Pancreas (tissue), 10 donors: ENCODE data around the gene PCLO. TPM values are rescaled to one million over a fixed set of nuclear protein-coding genes. Genes with fewer than 3 reads are reported as not detected.

Experiments used
- ATAC-seq, 4 donors: fragments of 200-7000 bp; cut with Tn5 transposase; one replicate each; pipeline versions ENCODE4 v1.8.0 to v1.9.1; 2020; ENCODE audit warnings: mild to moderate bottlenecking in 4 of 4, moderate library complexity in 4 of 4
- DNase-seq, 6 donors: peaks; one replicate each; pipeline ENCODE4 v3.0.0-alpha.2; 2020
- FAIRE-seq: peaks from 2 replicates; lab custom pipeline; 2012; peaks lifted over from hg19 to GRCh38; lab: Jason Lieb, UNC
- H3K27ac ChIP-seq, 4 donors: fragments of 200-600 bp; sonication (generic); 1 replicate in 3 of 4; 2 replicates in 1 of 4; pipeline versions ENCODE4 v1.5.0 to v1.8.0; 2020
- H3K27me3 ChIP-seq, 4 donors: fragments of 200-600 bp; one replicate each; pipeline ENCODE4 v1.8.0; 2021
- H3K36me3 ChIP-seq, 3 donors: fragments of 200-600 bp; sonication (generic) in 1 of 3; one replicate each; pipeline versions ENCODE4 v1.5.0 to v1.8.0; 2020 to 2021
- H3K4me1 ChIP-seq, 3 donors: fragments of 200-600 bp; one replicate each; pipeline ENCODE4 v1.8.0; 2021
- H3K4me3 ChIP-seq, 4 donors: fragments of 200-600 bp; sonication (generic) in 2 of 4; one replicate each; pipeline versions ENCODE4 v1.5.0 to v1.8.0; 2020 to 2021
- H3K9me3 ChIP-seq, 4 donors: fragments of 200-600 bp; one replicate each; pipeline ENCODE4 v1.8.0; 2021
- WGBS, 2 donors: extraction: QIAGEN DNeasy Blood & Tissue Kit; methylation state at CpG; one replicate each; pipeline ENCODE4 v1.1.7; 2013; 5-methylcytosine and 5-hydroxymethylcytosine counted together
- intact Hi-C, 3 donors: fragments of 100-400 bp; cut with DNase I; formaldehyde crosslinking; loops; one replicate each; pipeline versions ENCODE4 v1.11.1 to v1.14.2; 2022
- polyA plus RNA-seq, 2 donors: library from polyadenylated mRNA; stranded (reverse); fragments of 200-250 nt; gene quantifications; one replicate each; pipeline ENCODE4 v1.2.3, GENCODE V29; 2013
- total RNA-seq, 6 donors: library from RNA; stranded (reverse); fragmentation: NEBNext Ultra II Directional in 4 of 6; extraction: Animal tissue kit (Norgen Biotek cat#: 25700) in 4 of 6; gene quantifications; one replicate each; pipeline versions ENCODE4 v1.2.1 to v1.2.4, GENCODE V29; 2021 to 2023
- TF ChIP-seq, protein P1 (sequence below), 4 donors: fragments of 200-600 bp; sonication (generic) in 3 of 4; IDR thresholded peaks; one replicate each; pipeline versions ENCODE4 v1.5.0 to v1.8.0; 2021; ENCODE audit warnings: antibody characterized with exemption in 4 of 4
- donor health status: healthy with polysubstance abuse.
- donor health status: DM: no; HTN: no; CAD: no; lungs with moderate emphysema.
- donor health status: DM: no; HTN: no; CAD: no.
- donor health status: control.
- donor health status: control.
- donor health status: Bipolar disorder and iron deficiency.
- donor health status: DM: yes; HTN: yes; CAD: no.
- donor health status: DM: no; HTN: no; CAD: no.
- donor health status: DM: no; HTN: no; CAD: no.
- donor health status: DM: yes; HTN: yes; CAD: no.

PCLO gene
- total and polyA plus RNA-seq, 8 donors, result 1.9 to 5.6 (median 4.6) TPM

DNA sequence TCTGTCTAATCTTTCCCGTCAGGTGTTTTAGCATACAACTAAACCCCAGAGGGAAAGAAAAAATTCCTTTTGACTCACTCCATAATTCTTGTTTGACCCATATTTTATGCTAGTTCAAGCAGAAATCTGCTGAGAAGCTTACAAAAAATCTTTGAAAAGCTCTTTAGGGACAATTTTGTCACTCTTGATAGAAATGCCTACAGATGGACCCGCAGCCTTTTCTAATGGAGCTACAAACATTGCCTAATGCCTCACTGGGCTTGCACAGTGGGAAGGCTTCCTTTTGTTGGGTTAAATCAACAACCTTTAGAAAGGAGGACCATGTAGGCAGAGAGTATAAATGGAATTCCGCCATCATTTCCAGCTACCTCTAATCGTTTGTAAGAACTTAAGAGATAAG is 344.5 kb downstream of the PCLO start:
- intact Hi-C loops, result loop anchor here in 1 of 3 donors (10.0 kb wide), 1 partner anchor 457 kb away; no protein-coding TSS in a partner anchor
- no peaks in the 10 kb centered on the region for H3K27me3 ChIP-seq
- H3K27ac ChIP-seq, result no peak overlapping the region
- ATAC-seq (no peak), FAIRE-seq (no peak), DNase-seq (no peak)
- H3K4me1 ChIP-seq, result no peaks in the 10 kb centered on the region
- no peaks in the 10 kb centered on the region for H3K36me3 ChIP-seq
- TF ChIP-seq, protein P1, sequence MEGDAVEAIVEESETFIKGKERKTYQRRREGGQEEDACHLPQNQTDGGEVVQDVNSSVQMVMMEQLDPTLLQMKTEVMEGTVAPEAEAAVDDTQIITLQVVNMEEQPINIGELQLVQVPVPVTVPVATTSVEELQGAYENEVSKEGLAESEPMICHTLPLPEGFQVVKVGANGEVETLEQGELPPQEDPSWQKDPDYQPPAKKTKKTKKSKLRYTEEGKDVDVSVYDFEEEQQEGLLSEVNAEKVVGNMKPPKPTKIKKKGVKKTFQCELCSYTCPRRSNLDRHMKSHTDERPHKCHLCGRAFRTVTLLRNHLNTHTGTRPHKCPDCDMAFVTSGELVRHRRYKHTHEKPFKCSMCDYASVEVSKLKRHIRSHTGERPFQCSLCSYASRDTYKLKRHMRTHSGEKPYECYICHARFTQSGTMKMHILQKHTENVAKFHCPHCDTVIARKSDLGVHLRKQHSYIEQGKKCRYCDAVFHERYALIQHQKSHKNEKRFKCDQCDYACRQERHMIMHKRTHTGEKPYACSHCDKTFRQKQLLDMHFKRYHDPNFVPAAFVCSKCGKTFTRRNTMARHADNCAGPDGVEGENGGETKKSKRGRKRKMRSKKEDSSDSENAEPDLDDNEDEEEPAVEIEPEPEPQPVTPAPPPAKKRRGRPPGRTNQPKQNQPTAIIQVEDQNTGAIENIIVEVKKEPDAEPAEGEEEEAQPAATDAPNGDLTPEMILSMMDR (IDR thresholded peaks at IDR 0.05), result no peak
- no peaks in the 10 kb centered on the region for H3K9me3 ChIP-seq
- H3K4me3 ChIP-seq, result no peak overlapping the region
- 78% methylated on average over 4 of the region's 4 CpGs for WGBS, 2 donors

GRCh38 chr7:82816272-82816671 is 346.4 kb downstream of the PCLO start:
- DNase-seq, result no peak
- TF ChIP-seq, protein P1 (IDR thresholded peaks at IDR 0.05), result no peak
- Histone ChIP-seq H3K4me1 (no peaks in the 10 kb centered on the region), H3K27me3 (no peaks in the 10 kb centered on the region), H3K4me3 (no peak overlapping the region), H3K36me3 (no peaks in the 10 kb centered on the region), H3K9me3 (no peaks in the 10 kb centered on the region), H3K27ac (no peak overlapping the region)
- ATAC-seq, result no peak
- intact Hi-C loops, result loop anchor here in 1 of 3 donors (10.0 kb wide), 1 partner anchor 459 kb away; no protein-coding TSS in a partner anchor
- FAIRE-seq, result no peak

- Histone ChIP-seq H3K4me1 (no peaks in the 10 kb centered on the region), H3K9me3 (no peaks in the 10 kb centered on the region), H3K4me3 (no peak overlapping the region), H3K27ac (no peak overlapping the region), H3K27me3 (no peaks in the 10 kb centered on the region), H3K36me3 (no peaks in the 10 kb centered on the region)
- FAIRE-seq, result peak; percentile 69
- peak; percentile 43 to 87 (median 82) for ATAC-seq
- intact Hi-C loops, result loop anchor here in 1 of 3 donors (10.0 kb wide), 1 partner anchor 464 kb away; no protein-coding TSS in a partner anchor
- DNase-seq, result no peak
- TF ChIP-seq, protein P1 (IDR thresholded peaks at IDR 0.05), result peak; percentile 40 to 55 (median 48)
- WGBS, 2 donors, result 25 to 27% methylated on average over 4 of the region's 4 CpGs
These were observed 352.0 kb downstream of the PCLO start for GRCh38 chr7:82810558-82811259.

- 49 to 54% methylated on average over 2 of the region's 2 CpGs for WGBS, 2 donors
- Histone ChIP-seq H3K9me3 (no peaks in the 10 kb centered on the region), H3K4me1 (no peaks in the 10 kb centered on the region), H3K4me3 (no peak overlapping the region), H3K27me3 (no peaks in the 10 kb centered on the region), H3K36me3 (no peaks in the 10 kb centered on the region), H3K27ac (no peak overlapping the region)
- TF ChIP-seq, protein P1 (IDR thresholded peaks at IDR 0.05), result no peak
- intact Hi-C loops, result no loop called here
- ATAC-seq (no peak), FAIRE-seq (no peak), DNase-seq (no peak)
These were observed 354.1 kb downstream of the PCLO start for GRCh38 chr7:82808633-82809032.

GRCh38 chr7:82805527-82805960 is 357.1 kb downstream of the PCLO start:
- ATAC-seq (peak in 3 of 4 donors; percentile 19 to 44 (median 24)), DNase-seq (no peak), FAIRE-seq (no peak)
- Histone ChIP-seq H3K9me3 (no peaks in the 10 kb centered on the region), H3K4me3 (no peak overlapping the region), H3K27me3 (peaks cover 0 to 5% (median 2%) of the 10 kb centered on the region in 4 donors), H3K4me1 (no peaks in the 10 kb centered on the region), H3K27ac (no peak overlapping the region), H3K36me3 (no peaks in the 10 kb centered on the region)
- intact Hi-C loops, result no loop called here
- WGBS, 2 donors, result 67 to 71% methylated on average over 5 of the region's 5 CpGs
- TF ChIP-seq, protein P1 (IDR thresholded peaks at IDR 0.05), result no peak
